ENCODE measurements around the gene OTOG.

OTOG gene

DNA sequence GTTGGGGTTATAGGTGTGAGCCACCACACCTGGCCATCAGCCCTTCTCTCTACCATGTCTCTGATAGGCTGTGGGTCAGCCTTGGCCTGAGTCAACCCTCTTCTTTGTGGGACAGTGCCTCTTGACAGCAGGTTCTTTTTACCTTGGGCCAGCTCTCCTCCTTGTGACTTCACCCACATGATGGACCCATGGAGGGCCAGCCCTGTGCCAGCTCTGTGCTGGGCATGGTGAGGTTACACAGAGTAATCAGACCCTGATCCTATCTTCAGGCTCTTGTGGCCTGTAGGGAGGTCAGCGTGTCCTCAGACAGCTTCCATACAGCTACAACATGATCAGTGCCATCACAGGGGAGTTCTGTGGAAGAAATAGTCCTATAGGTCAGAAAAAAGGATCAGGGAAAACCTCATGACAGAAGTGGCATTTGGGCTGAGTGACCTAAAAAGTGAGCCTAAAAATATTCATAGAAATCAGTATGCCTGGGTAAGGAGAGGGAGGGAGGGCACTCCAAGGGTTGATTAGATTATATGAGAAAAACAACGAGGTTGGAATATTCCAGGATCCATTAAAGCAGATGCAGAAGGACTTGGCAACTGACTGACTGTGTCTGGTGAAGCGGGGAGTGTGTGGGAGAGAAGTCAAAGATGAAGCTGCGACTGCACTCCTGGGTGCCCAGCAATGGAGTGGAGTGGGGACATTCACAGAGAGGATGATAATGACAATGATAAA is 17.1 kb downstream of the OTOG start:
- DNase-seq: no peak

DNA sequence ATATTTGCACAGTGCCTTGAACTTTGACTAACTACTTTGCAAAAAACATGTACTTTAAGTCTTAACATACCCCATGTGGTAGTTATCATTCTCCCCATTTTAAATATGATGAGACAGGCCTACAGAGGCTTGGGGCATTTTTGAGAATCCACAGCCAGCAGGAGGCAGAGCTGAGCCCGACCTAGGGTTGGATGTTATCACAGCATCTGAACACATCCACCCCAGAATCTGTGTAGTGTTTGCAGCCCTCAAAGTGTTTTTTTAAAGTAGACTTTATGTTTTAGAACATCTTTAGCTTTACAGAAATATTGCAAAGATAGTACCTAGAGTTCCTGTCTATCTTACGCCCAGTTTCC is 17.6 kb downstream of the OTOG start:
- no peak for DNase-seq

- no peak for DNase-seq
These were observed 21.9 kb downstream of the OTOG start for GRCh38 chr11:17568944-17569343.

- no peak for DNase-seq
These were observed 23.0 kb downstream of the OTOG start for GRCh38 chr11:17570034-17570433.

DNA sequence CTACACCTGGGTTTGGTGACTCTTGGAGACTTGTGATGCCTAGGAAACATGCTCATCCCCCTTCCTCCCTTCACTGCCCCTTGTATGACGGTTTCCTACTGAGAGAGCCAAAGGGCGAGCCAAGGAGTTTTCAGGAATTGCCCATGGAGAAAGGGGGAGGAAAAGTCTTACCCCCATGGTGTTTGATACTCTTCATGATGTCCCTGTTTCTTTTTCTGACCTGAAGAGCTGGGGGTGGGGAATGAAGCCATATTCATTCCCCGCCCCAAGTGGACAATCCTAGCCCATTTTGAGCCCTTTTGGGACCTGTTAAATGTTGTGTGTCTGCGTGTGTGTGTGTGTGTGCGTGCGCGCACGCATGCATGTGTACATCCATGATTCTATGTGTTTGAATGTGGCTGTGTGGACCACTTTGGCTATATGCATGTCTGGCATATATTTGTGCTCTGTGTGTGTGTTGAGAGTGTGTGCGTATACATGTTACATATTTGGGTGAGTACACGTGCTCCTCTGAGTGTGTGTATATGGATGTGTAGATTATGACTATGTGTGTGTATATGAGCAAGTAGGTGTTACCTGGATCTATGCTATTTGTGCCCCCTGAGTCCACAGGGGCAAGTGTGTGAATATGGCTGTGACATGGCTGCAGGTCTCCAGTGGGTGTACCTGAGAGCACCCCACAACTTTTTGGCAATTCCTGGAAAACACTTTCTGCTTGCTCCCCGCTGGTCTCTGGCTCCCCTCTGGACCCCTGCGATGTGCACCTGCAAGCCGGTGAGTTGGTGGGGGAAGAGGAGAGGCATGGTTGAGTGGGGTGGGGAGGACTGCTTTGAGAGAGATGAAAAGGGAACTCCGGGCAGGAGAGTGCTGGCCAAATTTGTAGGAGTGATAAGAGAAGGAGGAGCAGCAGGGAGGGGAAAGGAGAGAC is 24.6 kb downstream of the OTOG start:
- no peak for DNase-seq

- no peak for DNase-seq
These were observed 25.3 kb downstream of the OTOG start for GRCh38 chr11:17572359-17572690.

DNA sequence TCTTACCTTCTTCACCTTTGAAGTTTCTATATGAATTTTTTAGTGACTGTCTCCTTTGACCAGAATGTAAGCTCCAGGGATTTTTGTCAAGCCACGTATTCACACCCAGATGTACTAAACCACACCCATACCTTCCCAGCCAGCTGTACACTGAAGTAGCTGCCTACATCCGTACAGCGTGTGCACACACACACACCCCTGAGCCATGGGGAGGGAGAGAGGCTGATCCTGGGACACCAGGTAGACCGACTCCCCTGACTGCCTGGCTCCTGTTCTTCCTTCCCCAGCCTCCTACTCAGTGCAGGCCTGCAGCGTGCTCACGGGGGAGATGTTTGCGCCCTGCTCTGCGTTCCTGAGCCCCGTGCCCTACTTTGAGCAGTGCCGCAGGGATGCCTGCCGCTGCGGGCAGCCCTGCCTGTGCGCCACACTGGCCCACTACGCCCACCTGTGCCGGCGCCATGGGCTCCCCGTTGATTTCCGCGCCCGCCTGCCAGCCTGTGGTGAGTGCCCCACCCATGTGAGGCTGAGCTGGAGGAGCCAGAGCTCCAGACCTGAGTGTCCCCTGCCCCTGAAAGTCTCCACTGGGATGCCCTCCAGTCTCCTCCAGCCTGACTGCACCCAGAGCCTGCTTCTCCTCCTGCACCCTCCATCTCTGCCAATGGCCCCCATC is 25.9 kb downstream of the OTOG start:
- no peak for DNase-seq

DNA sequence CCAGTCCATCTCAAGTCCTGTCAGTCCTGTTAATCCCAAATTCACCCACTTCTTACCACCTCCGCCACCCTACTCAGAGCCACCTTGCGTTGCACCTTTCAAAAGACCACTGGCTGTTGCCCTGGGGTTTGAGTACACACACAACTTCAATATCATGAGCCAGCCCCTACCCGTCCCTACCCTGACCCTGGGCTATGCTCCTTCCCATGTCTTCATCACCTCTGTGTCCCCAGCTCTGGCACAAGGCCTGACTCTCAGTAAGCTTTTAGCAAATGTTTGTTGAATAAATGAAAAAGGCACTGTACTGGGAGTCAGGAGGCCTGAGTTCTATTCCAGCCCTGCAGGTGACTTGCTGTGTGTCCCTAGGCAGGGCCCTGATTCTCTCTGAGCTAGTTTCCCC is 26.5 kb downstream of the OTOG start:
- no peak for DNase-seq

GRCh38 chr11:17574141-17575091 is 27.4 kb downstream of the OTOG start:
- no peak for DNase-seq

DNA sequence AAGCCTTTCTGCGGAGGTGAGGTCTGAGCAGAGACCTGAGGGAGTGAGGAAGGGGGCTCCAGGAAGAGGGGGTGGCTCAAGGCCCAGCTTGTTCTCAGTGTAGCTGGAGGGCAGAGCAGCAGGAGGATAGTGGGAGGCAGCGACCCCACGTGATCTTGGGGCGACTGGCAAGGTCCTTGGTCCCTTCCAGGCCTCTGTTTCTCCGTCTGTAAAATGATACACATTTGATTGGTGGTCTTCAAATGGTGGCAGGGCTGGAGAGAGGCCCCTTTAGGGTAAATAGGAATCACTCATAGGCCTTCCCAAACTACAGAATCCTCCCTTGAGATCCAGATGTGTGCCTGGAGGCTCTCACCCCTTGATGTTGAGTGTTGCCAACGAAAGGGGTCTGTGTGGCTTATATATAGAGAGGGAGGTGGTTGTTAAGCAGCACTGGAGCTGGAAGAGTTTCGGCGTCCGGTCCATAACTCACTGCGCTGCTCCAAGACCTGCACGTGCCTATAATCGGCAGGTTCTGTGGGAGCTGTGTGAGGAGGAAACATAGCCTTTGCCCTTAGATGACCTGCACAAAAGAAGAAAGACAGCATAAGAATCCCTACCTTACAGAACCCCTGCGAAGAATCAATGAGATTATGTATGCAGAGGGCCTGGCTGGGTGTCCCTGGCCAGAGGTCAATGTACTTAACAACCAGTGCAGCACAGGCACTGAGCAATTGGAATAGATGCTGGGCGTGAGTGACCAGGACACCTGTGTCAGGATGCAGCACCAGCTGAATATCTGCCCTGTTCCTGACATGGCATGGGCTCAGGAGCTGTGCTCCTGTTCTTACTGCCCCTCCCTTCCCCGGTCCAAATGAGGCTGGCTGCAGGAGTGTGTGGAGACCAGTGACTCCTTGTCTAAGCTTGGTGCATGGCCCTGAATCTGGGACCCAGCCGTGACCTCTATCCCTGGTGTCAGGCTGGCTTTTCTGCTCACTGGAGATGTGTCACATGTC is 28.7 kb downstream of the OTOG start:
- DNase-seq: no peak

DNA sequence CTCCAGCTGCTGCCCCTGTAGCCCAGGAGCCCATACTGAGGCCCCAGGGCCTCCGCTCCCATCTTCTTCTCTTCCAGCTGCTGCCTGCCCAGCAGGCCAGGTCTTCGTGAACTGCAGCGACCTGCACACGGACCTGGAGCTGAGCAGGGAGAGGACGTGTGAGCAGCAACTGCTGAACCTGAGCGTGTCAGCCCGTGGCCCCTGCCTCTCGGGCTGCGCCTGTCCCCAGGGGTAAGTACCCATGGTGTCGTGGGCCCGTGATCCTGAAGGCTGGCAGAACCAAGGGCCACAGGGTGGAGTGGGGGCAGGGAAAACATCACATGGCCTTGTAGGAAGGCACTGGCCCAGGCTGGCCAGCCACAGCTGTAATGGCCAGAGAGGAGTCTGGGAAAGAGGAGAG is 31.2 kb downstream of the OTOG start:
- DNase-seq: no peak

- no peak for DNase-seq
These were observed 31.9 kb downstream of the OTOG start for GRCh38 chr11:17578958-17579357.

DNA sequence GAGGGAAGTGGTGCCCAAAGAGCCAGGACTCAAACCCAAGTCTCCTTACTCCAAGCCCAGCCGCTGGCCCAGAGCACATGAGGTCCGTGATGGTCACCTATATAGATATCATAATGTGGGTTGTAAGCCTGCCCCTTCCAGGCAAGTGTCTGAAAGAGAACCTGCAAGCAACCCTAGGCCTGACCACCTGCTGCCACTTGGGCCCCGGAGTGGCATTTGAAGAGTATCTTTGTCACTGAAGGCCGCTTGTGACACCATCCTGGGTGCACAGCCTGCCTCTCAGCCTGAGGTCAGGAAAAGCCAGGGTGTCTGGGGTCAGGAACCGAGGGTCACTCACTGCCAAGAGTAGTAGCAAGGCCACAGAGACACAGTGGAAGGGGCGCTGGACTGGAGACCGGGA is 32.4 kb downstream of the OTOG start:
- no peak for DNase-seq

- no peak for DNase-seq
These were observed 33.2 kb downstream of the OTOG start for GRCh38 chr11:17580271-17580670.

DNA sequence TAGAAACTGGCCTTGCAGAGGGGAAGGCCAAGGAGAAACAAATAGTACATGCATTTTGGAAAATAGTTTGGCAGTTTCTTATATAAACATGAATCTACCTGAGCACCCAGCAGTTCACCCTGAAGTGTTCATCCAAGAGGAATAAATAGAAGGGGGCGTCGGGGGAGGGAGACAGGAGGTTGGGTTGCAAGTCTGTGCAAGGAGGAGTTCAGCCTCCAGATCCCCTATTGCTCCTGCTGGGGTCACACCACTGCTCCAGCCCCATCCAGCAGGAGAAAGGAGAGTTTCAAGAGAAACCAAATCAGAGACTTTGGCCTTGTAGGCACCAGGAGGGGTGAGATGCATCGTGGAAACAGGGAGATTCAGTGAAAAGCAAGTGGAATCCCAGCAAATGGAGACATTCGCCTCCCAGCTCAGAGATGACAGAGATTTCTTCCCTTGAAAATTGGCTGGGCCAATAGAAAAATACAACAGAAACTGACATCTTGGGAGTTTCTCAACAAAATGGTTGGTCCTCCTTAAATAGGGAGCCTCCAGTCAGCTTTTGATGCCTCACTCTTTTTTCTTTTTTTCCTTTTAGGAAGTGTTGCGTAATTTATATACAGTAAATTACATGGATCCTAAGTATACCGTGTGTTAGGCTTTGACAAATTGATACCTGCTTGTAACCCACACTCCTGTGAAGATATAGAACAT is 34.1 kb downstream of the OTOG start:
- no peak for DNase-seq

- DNase-seq: no peak
These were observed 34.6 kb downstream of the OTOG start for GRCh38 chr11:17581732-17582053.

DNA sequence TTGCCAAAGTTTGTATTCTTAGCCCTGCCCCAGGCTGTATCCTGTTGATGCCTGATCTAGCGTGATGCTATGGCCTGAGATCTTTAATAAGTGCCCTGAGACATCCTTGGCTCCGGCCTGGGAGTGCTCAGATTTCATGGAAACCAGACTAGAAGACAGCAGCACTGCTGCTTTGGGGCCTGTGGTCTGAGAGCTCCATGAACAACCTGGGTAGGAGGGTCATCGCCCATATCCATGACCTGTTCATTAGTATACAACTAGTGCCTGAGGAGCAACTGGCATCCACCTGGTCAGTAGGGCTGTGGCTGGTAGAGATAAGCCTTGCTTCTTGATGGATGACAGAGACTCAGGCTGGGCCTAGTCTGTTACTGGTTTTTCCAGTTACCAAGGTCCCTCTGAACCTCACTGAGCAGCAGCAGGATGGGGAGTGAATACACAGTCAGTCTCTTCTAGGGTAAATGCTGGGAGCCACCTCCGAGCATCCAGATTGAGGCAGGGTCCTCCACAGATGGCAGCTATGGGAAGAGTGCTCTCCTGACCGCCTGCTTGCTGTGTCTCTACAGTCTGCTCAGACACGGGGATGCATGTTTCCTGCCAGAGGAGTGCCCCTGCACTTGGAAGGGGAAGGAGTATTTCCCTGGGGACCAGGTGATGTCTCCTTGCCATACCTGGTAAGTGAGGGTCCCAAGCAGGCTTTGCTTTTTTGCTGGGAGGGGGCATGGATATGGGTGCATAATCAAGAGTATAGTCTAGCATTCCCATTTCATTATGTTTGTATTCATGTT is 39.0 kb downstream of the OTOG start:
- DNase-seq: no peak

- DNase-seq: no peak
These were observed 41.1 kb downstream of the OTOG start for GRCh38 chr11:17588166-17588565.

DNA sequence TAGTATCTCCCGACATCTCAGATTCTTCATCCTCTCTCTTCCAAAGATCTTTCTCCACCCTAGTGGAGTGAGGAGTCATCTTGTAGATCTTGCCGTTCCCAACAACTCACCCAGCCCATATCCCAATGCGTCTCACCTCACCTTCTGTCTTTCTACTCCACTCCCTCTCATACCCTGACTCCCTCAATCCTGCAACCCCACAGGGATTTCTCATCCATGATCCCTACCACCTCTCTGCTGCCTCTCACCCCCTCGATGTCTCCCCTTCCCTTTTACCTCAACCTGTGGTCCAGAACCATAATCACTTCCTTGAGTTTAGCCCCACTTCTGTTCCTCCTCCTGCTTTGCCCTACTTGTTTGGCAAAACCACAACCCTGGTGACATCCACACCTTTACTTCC is 41.7 kb downstream of the OTOG start:
- DNase-seq: no peak

GRCh38 chr11:17590463-17590862 is 43.4 kb downstream of the OTOG start:
- no peak for DNase-seq
